C4-2B (cell line): ENCODE data around the gene TPM1.

Experiments used
- ZFX ChIP-seq: fragments of 450-650 bp; IDR thresholded peaks from 2 replicates; pipeline ENCODE4 v1.6.1; 2017
- TF ChIP-seq, protein P1 (sequence below): fragments of 450-650 bp; conservative IDR thresholded peaks from 2 replicates; pipeline ENCODE4 v1.5.1; 2017; ENCODE audit warnings: mild to moderate bottlenecking

DNA sequence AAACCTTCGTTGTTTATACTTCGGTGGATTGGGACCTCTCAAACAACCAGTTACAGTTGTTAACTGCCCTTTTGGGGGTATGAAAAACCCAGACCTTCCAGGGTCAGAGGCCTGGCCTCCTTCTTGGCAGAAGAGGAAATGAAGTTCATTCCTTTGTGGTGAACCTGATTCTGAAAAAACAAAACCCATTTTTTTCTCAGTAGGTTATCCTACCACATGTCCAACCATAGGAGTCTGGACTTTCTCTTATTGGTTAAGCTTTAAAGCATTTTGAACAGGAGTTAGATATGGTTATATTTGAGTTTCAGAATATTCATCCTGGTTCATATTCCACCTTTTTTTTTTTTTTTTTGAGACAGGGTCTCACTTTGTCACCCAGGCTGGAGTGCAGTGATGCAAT, 71.9 kb downstream of the TPM1 start:
- TF ChIP-seq, protein P1, sequence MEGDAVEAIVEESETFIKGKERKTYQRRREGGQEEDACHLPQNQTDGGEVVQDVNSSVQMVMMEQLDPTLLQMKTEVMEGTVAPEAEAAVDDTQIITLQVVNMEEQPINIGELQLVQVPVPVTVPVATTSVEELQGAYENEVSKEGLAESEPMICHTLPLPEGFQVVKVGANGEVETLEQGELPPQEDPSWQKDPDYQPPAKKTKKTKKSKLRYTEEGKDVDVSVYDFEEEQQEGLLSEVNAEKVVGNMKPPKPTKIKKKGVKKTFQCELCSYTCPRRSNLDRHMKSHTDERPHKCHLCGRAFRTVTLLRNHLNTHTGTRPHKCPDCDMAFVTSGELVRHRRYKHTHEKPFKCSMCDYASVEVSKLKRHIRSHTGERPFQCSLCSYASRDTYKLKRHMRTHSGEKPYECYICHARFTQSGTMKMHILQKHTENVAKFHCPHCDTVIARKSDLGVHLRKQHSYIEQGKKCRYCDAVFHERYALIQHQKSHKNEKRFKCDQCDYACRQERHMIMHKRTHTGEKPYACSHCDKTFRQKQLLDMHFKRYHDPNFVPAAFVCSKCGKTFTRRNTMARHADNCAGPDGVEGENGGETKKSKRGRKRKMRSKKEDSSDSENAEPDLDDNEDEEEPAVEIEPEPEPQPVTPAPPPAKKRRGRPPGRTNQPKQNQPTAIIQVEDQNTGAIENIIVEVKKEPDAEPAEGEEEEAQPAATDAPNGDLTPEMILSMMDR, result no peak
- no peak for TF ChIP-seq ZFX
